Measurements from ENCODE around the gene TPST1. TPM values are rescaled to one million over a fixed set of nuclear protein-coding genes. Genes with fewer than 3 reads are reported as not detected.

TPST1 gene
- total RNA-seq, 1 donor = 137 TPM

DNA sequence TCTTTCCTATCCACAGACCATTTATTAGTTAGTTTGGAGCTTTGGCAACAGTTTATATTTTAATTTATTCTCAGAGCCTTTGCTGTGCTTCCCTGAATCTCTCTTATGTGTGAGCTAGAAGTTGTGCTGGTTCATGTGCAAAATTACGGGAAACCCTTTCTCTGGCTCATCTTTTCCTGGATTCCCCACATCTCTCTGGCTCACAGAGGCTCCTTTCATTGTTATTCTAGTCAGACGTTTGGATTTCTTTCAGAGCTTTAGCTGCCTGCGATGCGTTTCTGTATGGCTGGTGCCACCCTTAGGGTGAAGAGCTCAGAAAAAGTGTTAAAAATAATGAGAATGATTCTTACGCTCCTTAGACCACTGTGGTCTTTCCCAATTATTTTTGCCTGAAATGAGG, 53.3 kb downstream of the TPST1 start:
- no peak overlapping the region for H2AFZ ChIP-seq (ENCODE audit: low read length)
- H3K9me3 ChIP-seq (ENCODE audit: low read depth, low read length) = no peaks in the 10 kb centered on the region
- TF ChIP-seq CTCF (IDR thresholded peaks at IDR 0.05; ENCODE audit: extremely low read depth, low read depth, low read length) = no peak
- peaks cover 79% of the 10 kb centered on the region for H3K79me2 ChIP-seq (ENCODE audit: insufficient read depth, low read length)
- H3K36me3 ChIP-seq (ENCODE audit: insufficient read depth, low read length) = no peaks in the 10 kb centered on the region
- peak overlapping the region; percentile 58 for H3K4me2 ChIP-seq (ENCODE audit: insufficient read depth, low read length)
- no peak overlapping the region for H3K4me3 ChIP-seq (ENCODE audit: insufficient read depth, low read length)
- peaks cover 27% of the 10 kb centered on the region for H3K4me1 ChIP-seq (ENCODE audit: insufficient read depth, low read length)
- peaks cover 17% of the 10 kb centered on the region for H4K20me1 ChIP-seq (ENCODE audit: insufficient read depth, low read length)
- DNase-seq (ENCODE audit: insufficient read length, low spot score, missing footprints) = no peak
- peak overlapping the region; percentile 47 for H3K27ac ChIP-seq (ENCODE audit: low read depth, low read length)
- H3K27me3 ChIP-seq (ENCODE audit: insufficient read depth, low read length) = no peaks in the 10 kb centered on the region

GRCh38 chr7:66261941-66262340, 56.8 kb downstream of the TPST1 start:
- Histone ChIP-seq H3K79me2 (ENCODE audit: insufficient read depth, low read length) (peaks cover 74% of the 10 kb centered on the region), H3K4me3 (ENCODE audit: insufficient read depth, low read length) (no peak overlapping the region)

GRCh38 chr7:66263936-66264335, 58.8 kb downstream of the TPST1 start:
- H3K9me3 ChIP-seq (ENCODE audit: low read depth, low read length) = peaks cover 14% of the 10 kb centered on the region
- H3K36me3 ChIP-seq (ENCODE audit: insufficient read depth, low read length) = no peaks in the 10 kb centered on the region
- peaks cover 10% of the 10 kb centered on the region for H4K20me1 ChIP-seq (ENCODE audit: insufficient read depth, low read length)
- H3K27me3 ChIP-seq (ENCODE audit: insufficient read depth, low read length) = no peaks in the 10 kb centered on the region
- no peak for TF ChIP-seq CTCF (IDR thresholded peaks at IDR 0.05; ENCODE audit: extremely low read depth, low read depth, low read length)
- DNase-seq (ENCODE audit: insufficient read length, low spot score, missing footprints) = no peak
- H3K79me2 ChIP-seq (ENCODE audit: insufficient read depth, low read length) = peaks cover 57% of the 10 kb centered on the region
- H3K4me2 ChIP-seq (ENCODE audit: insufficient read depth, low read length) = no peak overlapping the region
- peaks cover 22% of the 10 kb centered on the region for H3K4me1 ChIP-seq (ENCODE audit: insufficient read depth, low read length)
- no peak overlapping the region for H3K4me3 ChIP-seq (ENCODE audit: insufficient read depth, low read length)
- H3K27ac ChIP-seq (ENCODE audit: low read depth, low read length) = no peak overlapping the region
- H2AFZ ChIP-seq (ENCODE audit: low read length) = no peak overlapping the region

More at GRCh38 chr7:66261941-66262340, 56.8 kb downstream of the TPST1 start:
- Histone ChIP-seq H2AFZ (ENCODE audit: low read length) (no peak overlapping the region), H3K4me2 (ENCODE audit: insufficient read depth, low read length) (no peak overlapping the region), H4K20me1 (ENCODE audit: insufficient read depth, low read length) (peaks cover 15% of the 10 kb centered on the region), H3K27me3 (ENCODE audit: insufficient read depth, low read length) (no peaks in the 10 kb centered on the region), H3K9me3 (ENCODE audit: low read depth, low read length) (peaks cover 14% of the 10 kb centered on the region), H3K27ac (ENCODE audit: low read depth, low read length) (no peak overlapping the region), H3K4me1 (ENCODE audit: insufficient read depth, low read length) (peaks cover 18% of the 10 kb centered on the region), H3K36me3 (ENCODE audit: insufficient read depth, low read length) (no peaks in the 10 kb centered on the region)
- no peak for TF ChIP-seq CTCF (IDR thresholded peaks at IDR 0.05; ENCODE audit: extremely low read depth, low read depth, low read length)
- no peak for DNase-seq (ENCODE audit: insufficient read length, low spot score, missing footprints)

- Histone ChIP-seq H2AFZ (ENCODE audit: low read length) (no peak overlapping the region), H3K4me1 (ENCODE audit: insufficient read depth, low read length) (peaks cover 21% of the 10 kb centered on the region), H3K27ac (ENCODE audit: low read depth, low read length) (no peak overlapping the region), H3K27me3 (ENCODE audit: insufficient read depth, low read length) (no peaks in the 10 kb centered on the region), H3K4me2 (ENCODE audit: insufficient read depth, low read length) (no peak overlapping the region), H3K9me3 (ENCODE audit: low read depth, low read length) (peaks cover 14% of the 10 kb centered on the region), H3K79me2 (ENCODE audit: insufficient read depth, low read length) (peaks cover 55% of the 10 kb centered on the region), H4K20me1 (ENCODE audit: insufficient read depth, low read length) (peaks cover 10% of the 10 kb centered on the region), H3K36me3 (ENCODE audit: insufficient read depth, low read length) (no peaks in the 10 kb centered on the region), H3K4me3 (ENCODE audit: insufficient read depth, low read length) (no peak overlapping the region)
- no peak for TF ChIP-seq CTCF (IDR thresholded peaks at IDR 0.05; ENCODE audit: extremely low read depth, low read depth, low read length)
- no peak for DNase-seq (ENCODE audit: insufficient read length, low spot score, missing footprints)
Measured at GRCh38 chr7:66265566-66265965, 60.4 kb downstream of the TPST1 start.

Measured in osteoblast (primary cell).